SIG-M5 (cell line): ENCODE data around the gene SEMA4D.

Experiments used
- DNase-seq: peaks from one replicate; lab custom pipeline; 2025; lab: John Stamatoyannopoulos, UW

SEMA4D gene

GRCh38 chr9:89465726-89466308, 32.1 kb downstream of the SEMA4D start:
- DNase-seq, result no peak

GRCh38 chr9:89465001-89465451, 32.9 kb downstream of the SEMA4D start:
- no peak for DNase-seq

GRCh38 chr9:89464300-89464901, 33.5 kb downstream of the SEMA4D start:
- no peak for DNase-seq

- no peak for DNase-seq
These were observed 34.9 kb downstream of the SEMA4D start for GRCh38 chr9:89462817-89463683.

GRCh38 chr9:89462199-89462598, 35.7 kb downstream of the SEMA4D start:
- no peak for DNase-seq

DNA sequence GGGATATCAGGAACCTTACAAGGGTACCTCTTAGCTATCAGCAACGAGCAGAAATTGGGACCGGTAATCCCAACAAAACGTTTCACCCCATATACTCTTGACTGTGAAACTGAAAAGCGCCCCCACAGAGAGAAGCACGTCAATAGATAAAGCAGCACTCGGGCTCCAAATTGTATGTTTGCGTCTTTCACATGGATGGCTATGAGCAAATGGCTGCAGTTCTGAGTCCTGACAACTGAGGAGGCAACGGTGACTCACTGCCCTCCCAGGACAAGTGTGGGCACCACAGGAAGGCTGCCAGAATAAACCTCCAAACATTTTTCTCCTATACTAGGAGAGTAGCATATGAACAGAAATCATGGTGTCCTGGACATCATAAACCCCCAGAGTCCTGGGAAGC, 36.6 kb downstream of the SEMA4D start:
- DNase-seq, result no peak

- DNase-seq, result no peak
These were observed 37.4 kb downstream of the SEMA4D start for GRCh38 chr9:89460551-89460950.

GRCh38 chr9:89458768-89459496, 39.0 kb downstream of the SEMA4D start:
- no peak for DNase-seq

GRCh38 chr9:89457376-89457855, 40.5 kb downstream of the SEMA4D start:
- DNase-seq, result no peak

DNA sequence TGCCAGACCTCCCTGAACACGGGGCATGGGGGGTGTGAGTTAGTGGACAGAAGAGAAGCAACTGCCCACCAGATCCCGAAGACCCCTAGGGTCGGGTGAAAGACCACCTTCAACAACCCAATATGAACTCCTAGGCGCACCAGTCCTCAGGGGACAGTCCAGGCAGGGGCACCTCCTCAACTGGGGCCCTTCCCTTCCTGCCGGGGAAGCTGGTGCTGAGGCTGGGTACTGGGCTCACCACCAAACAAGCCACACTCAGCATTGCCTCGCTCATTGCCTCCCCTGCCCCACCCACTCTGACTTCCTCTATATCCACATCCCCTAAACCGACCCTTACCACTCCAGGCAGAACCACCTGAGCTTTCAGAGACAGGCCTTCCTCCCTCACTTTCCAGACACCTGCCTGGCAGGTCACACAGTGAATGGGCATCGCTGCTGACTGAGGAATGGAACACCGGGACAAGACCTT, 42.5 kb downstream of the SEMA4D start:
- no peak for DNase-seq

DNA sequence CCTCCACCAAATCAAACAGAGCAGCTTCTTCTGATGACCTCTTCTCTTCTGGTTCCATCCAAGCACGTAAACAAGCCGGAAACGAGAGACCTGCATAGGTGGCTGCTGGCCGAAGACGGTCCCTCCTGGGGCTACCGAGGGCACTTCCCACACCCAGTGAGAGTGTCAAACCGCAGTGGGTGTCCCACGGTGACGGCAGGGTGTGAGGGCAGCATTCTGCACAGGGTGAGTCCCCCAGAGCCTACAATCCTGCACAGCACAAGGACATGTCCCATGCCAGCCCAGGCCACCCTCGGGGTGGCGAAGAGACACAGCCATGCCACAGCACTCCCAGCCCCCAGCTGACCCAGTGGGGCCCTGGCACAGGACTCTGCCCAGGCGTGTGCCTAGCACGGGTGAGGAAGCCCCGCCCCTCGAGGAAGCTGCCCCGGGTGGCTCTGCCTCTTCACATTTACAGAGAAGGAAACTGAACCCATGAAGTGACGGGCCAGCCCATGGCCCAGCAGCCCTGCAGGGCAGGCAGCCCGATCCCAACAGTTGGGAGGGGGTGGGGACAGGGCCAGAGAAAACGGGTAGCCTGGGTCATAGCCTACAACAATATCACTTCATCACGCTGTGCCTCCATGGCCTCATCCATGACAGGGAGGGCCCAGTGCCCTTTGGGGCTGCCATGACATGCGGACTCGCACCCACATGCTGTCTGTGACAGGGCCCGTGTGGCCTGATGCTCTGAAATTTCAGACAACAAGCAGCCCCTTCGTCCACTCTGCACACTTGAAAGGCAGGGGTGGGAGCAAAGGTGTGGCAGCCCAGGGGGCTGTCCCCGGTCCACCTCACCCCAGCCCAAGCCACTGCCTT, 43.2 kb downstream of the SEMA4D start:
- no peak for DNase-seq

GRCh38 chr9:89453452-89453851, 44.5 kb downstream of the SEMA4D start:
- no peak for DNase-seq

- DNase-seq, result no peak
These were observed 45.4 kb downstream of the SEMA4D start for GRCh38 chr9:89452561-89452960.

DNA sequence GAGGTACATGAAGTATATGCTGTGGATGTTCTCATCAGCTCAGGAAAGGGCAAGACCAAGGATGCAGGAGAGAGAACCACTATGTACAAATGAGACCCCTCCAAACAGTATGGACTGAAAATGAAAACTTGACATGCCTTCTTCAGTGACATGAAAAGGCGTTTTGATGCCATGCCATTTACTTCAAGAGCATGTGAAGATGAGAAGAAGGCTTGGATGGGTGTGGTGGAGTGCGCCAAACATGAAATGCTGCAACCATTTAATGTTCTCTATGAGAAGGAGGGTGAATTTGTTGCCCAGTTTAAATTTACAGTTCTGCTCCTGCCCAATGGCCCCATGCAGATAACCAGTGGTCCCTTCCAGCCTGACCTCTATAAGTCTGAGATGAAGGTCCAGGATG, 47.7 kb downstream of the SEMA4D start:
- no peak for DNase-seq

DNA sequence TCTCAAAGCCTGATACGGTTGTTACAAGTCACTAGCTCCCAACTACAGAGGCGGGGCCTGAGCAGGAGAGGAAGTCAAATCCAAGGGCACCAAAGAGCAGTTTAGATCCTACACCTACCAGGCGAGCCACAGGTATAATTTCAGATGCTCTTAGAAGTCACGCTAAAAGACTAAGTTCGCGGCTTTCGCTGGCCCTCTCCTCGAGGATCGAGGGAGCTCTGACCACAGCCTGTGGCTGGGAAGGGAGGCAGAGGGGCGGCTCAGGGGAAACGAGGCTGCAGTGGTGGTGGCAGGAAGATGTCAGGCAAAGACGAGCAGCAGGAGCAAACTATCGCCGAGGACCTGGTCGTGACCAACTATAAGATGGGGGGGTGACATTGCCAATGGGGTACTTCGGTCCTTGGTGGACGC, 48.6 kb downstream of the SEMA4D start:
- DNase-seq, result no peak

- no peak for DNase-seq
These were observed 49.1 kb downstream of the SEMA4D start for GRCh38 chr9:89448821-89449220.

DNA sequence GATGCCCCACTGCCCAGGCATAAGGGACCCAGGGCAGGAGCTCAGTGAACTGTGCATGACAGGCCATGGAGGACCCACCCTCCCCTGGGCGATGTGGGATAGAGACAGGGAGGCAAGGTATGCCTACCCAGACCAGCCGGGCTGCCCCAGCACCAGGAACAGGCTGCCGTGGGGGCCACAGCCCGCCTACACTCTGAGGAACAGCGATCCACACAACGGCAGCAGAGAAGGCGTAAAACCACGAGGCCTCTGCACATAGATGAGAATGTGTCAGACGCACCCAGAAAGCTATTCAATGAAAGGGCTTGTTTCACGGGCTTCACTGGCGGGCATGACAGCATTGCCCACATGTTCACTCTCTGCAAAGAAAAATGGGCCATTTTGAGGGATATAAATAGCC, 49.5 kb downstream of the SEMA4D start:
- DNase-seq, result no peak

GRCh38 chr9:89447416-89447815, 50.5 kb downstream of the SEMA4D start:
- DNase-seq, result no peak

DNA sequence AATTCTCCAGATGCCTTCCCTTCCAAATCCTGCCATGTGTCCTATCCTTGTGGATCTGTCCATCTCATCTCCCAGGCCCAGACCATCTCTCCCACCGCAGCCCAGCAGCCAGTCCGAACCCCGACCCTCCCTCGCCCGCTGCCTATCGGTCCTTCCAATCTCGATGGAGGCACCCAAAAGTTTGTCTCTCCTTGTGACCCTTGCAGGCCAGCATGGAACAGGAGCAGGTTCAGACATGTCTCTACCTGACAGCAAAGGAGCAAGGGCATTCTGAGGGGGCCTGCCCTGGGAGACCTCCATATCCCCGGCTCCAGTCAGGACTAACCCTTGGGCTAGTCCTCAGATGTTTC, 51.0 kb downstream of the SEMA4D start:
- DNase-seq, result no peak

- no peak for DNase-seq
These were observed 51.5 kb downstream of the SEMA4D start for GRCh38 chr9:89446261-89446960.

- DNase-seq, result no peak
These were observed 52.1 kb downstream of the SEMA4D start for GRCh38 chr9:89445801-89446251.
